ENCODE data around the gene NUP107. TPM values are rescaled to one million over a fixed set of nuclear protein-coding genes. Genes with fewer than 3 reads are reported as not detected.
"Not testable (repeated sequence)": the region's sequence is repeated elsewhere in the genome, so short reads cannot be mapped to it uniquely, and the experiment has no call there.

Gene NUP107
- 38.8 TPM for polyA plus RNA-seq (2012; ENCODE audit: insufficient read depth, insufficient read length, low read depth)

GRCh38 chr12:68686595-68687521 lies at the start of gene NUP107:
TSS of gene NUP107 (plus strand) at chr12:68686978. CDS start at chr12:68687066, 88 bp downstream.
- TF ChIP-seq CTCF (IDR thresholded peaks at IDR 0.05; ENCODE audit: low read depth, low read length) = no peak

GRCh38 chr12:68637439-68637838 lies 49.3 kb upstream of the NUP107 start:
- DNase-seq; H3K9me3 ChIP-seq; H3K27me3 ChIP-seq; H3K36me3 ChIP-seq; H3K4me1 ChIP-seq; H3K4me3 ChIP-seq (ENCODE audit: low read depth, low read length): not testable (repeated sequence)

More at GRCh38 chr12:68686595-68687521, at the start of gene NUP107:
- DNase-seq = peak; percentile 99
- H3K4me3 ChIP-seq (ENCODE audit: low read depth, low read length) = peak within 1 kb of the TSS; percentile 94
- H3K27me3 ChIP-seq = no peaks in the 10 kb centered on the region
- H3K4me1 ChIP-seq = no peaks in the 10 kb centered on the region
- no peaks in the 10 kb centered on the region; the same call in 1 of the 2 replicates for H3K36me3 ChIP-seq
- no peaks in the 10 kb centered on the region for H3K9me3 ChIP-seq

GRCh38 chr12:68638171-68638570 lies 48.6 kb upstream of the NUP107 start:
- no peaks in the 10 kb centered on the region for H3K27me3 ChIP-seq
- H3K4me1 ChIP-seq = no peaks in the 10 kb centered on the region
- DNase-seq = no peak
- no peak overlapping the region for H3K4me3 ChIP-seq (ENCODE audit: low read depth, low read length)
- no peaks in the 10 kb centered on the region for H3K9me3 ChIP-seq
- TF ChIP-seq CTCF (IDR thresholded peaks at IDR 0.05; ENCODE audit: low read depth, low read length) = no peak
- no peaks in the 10 kb centered on the region for H3K36me3 ChIP-seq

- Histone ChIP-seq H3K36me3 (no peaks in the 10 kb centered on the region), H3K9me3 (no peaks in the 10 kb centered on the region), H3K4me1 (no peaks in the 10 kb centered on the region), H3K4me3 (ENCODE audit: low read depth, low read length) (no peak overlapping the region), H3K27me3 (no peaks in the 10 kb centered on the region)
- no peak for DNase-seq
- TF ChIP-seq CTCF (IDR thresholded peaks at IDR 0.05; ENCODE audit: low read depth, low read length) = no peak
Observed at GRCh38 chr12:68638721-68639395, 47.9 kb upstream of the NUP107 start.

- Histone ChIP-seq H3K4me3 (ENCODE audit: low read depth, low read length) (no peak overlapping the region), H3K36me3 (no peaks in the 10 kb centered on the region), H3K27me3 (no peaks in the 10 kb centered on the region), H3K4me1 (no peaks in the 10 kb centered on the region), H3K9me3 (no peaks in the 10 kb centered on the region)
- no peak for TF ChIP-seq CTCF (IDR thresholded peaks at IDR 0.05; ENCODE audit: low read depth, low read length)
- no peak for DNase-seq
Observed at GRCh38 chr12:68639396-68639767, 47.4 kb upstream of the NUP107 start.

GRCh38 chr12:68641138-68641537 lies 45.6 kb upstream of the NUP107 start:
- DNase-seq = no peak
- Histone ChIP-seq H3K27me3 (no peaks in the 10 kb centered on the region), H3K36me3 (no peaks in the 10 kb centered on the region), H3K4me1 (no peaks in the 10 kb centered on the region), H3K4me3 (ENCODE audit: low read depth, low read length) (no peak overlapping the region), H3K9me3 (no peaks in the 10 kb centered on the region)
- no peak for TF ChIP-seq CTCF (IDR thresholded peaks at IDR 0.05; ENCODE audit: low read depth, low read length)

Measured in BE2C (cell line).